Muscle of leg (tissue), 11 donors: Measurements from ENCODE around the gene SLCO1B3. TPM values are rescaled to one million over a fixed set of nuclear protein-coding genes. Genes with fewer than 3 reads are reported as not detected.

Source experiments
- DNase-seq: peaks from one replicate; pipeline ENCODE4 v3.0.0; 2013
- H3K27ac ChIP-seq: one replicate; pipeline ENCODE4 v1.5.1; 2013; ENCODE audit warnings: mild to moderate bottlenecking, low read length, control low read depth
- H3K27me3 ChIP-seq: one replicate; pipeline ENCODE4 v1.6.1; 2013; ENCODE audit warnings: low read length; ENCODE audit not compliant: control insufficient read depth, insufficient read depth
- H3K36me3 ChIP-seq: one replicate; pipeline ENCODE4 v1.6.1; 2013; ENCODE audit warnings: low read length; ENCODE audit not compliant: control insufficient read depth, insufficient read depth
- H3K4me1 ChIP-seq: one replicate; pipeline ENCODE4 v1.6.1; 2013; ENCODE audit warnings: low read length; ENCODE audit not compliant: control insufficient read depth, insufficient read depth
- H3K4me3 ChIP-seq: one replicate; pipeline ENCODE4 v1.5.1; 2013; ENCODE audit warnings: low read length, control low read depth
- H3K9me3 ChIP-seq: replicated peaks from 2 replicates; pipeline ENCODE4 v1.6.1; 2013; ENCODE audit warnings: low read depth, low read length; ENCODE audit not compliant: control insufficient read depth
- WGBS: methylation state at CpG from one replicate; pipeline ENCODE4 v1.1.5; 2013; ENCODE audit warnings: missing lambda C conversion rate; ENCODE audit not compliant: insufficient coverage; 5-methylcytosine and 5-hydroxymethylcytosine counted together
- polyA plus RNA-seq, 8 donors: library from polyadenylated mRNA; unstranded; fragments of 120-200 nt; gene quantifications; one replicate each; pipeline versions ENCODE4 v1.2.1 to v1.2.3, GENCODE V29; 2013; ENCODE audit warnings: inconsistent platforms in 1 of 8, low replicate concordance in 1 of 8; ENCODE audit not compliant: insufficient read length in 8 of 8, insufficient read depth in 1 of 8
- total RNA-seq: library from RNA; stranded (reverse); fragments of 120-200 nt; gene quantifications from one replicate; pipeline ENCODE4 v1.2.4, GENCODE V29; 2013

SLCO1B3 gene
- total and polyA plus RNA-seq, 9 donors, result 0.05 to 0.31 TPM; not detected in 7

GRCh38 chr12:20963762-20964161 is 153.3 kb downstream of the SLCO1B3 start:
- H3K9me3 ChIP-seq, result peaks cover 5% of the 10 kb centered on the region
- DNase-seq, result no peak
- H3K4me3 ChIP-seq, result no peak overlapping the region
- no peaks in the 10 kb centered on the region for H3K36me3 ChIP-seq
- H3K4me1 ChIP-seq, result no peaks in the 10 kb centered on the region
- H3K27me3 ChIP-seq, result no peaks in the 10 kb centered on the region
- no peak overlapping the region for H3K27ac ChIP-seq
- WGBS, result 40% methylated on average over 1 of the region's 4 CpGs

Other genes with a start within 250 kb of the SLCO1B3 start
- 0.40 TPM for gene SLCO1C1, start 115.4 kb upstream of the SLCO1B3 start, total RNA-seq
- under 1 TPM; 0.10 to 0.67 (median 0.31) TPM for gene SLCO1C1, start 115.4 kb upstream of the SLCO1B3 start, polyA plus RNA-seq